ENCODE results near the gene FAM47E.

GRCh38 chr4:76257824-76258223, 6.3 kb downstream of the FAM47E start:
- TF ChIP-seq CTCF (IDR thresholded peaks at IDR 0.05; ENCODE audit: borderline replicate concordance, extremely low read depth, low read length, poor library complexity, severe bottlenecking) (no peak), EZH2 (IDR thresholded peaks at IDR 0.05; ENCODE audit: borderline replicate concordance, low read depth, low read length, severe bottlenecking) (no peak)

Data from DND-41 (cell line).